GM12865 (cell line): ENCODE data around the gene STT3A.

Experiments used
- DNase-seq: peaks from one replicate; pipeline ENCODE4 v3.0.0; 2010; ENCODE audit warnings: low read depth
- H3K4me3 ChIP-seq: 2 replicates; pipeline ENCODE4 v1.5.1; 2011; ENCODE audit warnings: mild to moderate bottlenecking, low read depth, low read length, control low read depth
- CTCF ChIP-seq: IDR thresholded peaks from 2 replicates; pipeline ENCODE4 v1.5.1; 2011; ENCODE audit warnings: low read length, control low read depth, low read depth, inconsistent platforms; ENCODE audit not compliant: insufficient read depth; ENCODE audit errors: missing control alignments

Gene STT3A

GRCh38 chr11:125592305-125593113 is at the start of gene STT3A:
Gene STT3A (plus strand): TSS chr11:125592852. CDS start chr11:125595916, 3,064 bp downstream.
- H3K4me3 ChIP-seq = peak within 1 kb of the TSS; percentile 99
- peak; percentile 100 for DNase-seq
- TF ChIP-seq CTCF = no peak

GRCh38 chr11:125550780-125551179 is 41.9 kb upstream of the STT3A start:
- no peak for DNase-seq
- no peak for TF ChIP-seq CTCF

GRCh38 chr11:125551835-125552342 is 40.8 kb upstream of the STT3A start:
- H3K4me3 ChIP-seq = no peak overlapping the region
- no peak for TF ChIP-seq CTCF
- no peak for DNase-seq

More at GRCh38 chr11:125550780-125551179, 41.9 kb upstream of the STT3A start:
- no peak overlapping the region for H3K4me3 ChIP-seq

- no peak overlapping the region for H3K4me3 ChIP-seq
- no peak for TF ChIP-seq CTCF
- no peak for DNase-seq
These were observed 39.7 kb upstream of the STT3A start for GRCh38 chr11:125552927-125553326.

GRCh38 chr11:125553357-125553756 is 39.3 kb upstream of the STT3A start:
- H3K4me3 ChIP-seq = no peak overlapping the region
- TF ChIP-seq CTCF = no peak
- no peak for DNase-seq

- TF ChIP-seq CTCF = no peak
- DNase-seq = no peak
- no peak overlapping the region for H3K4me3 ChIP-seq
These were observed 38.6 kb upstream of the STT3A start for GRCh38 chr11:125554038-125554437.
